ENCODE results near the gene CIAPIN1.
"Not testable (repeated sequence)": the region's sequence is repeated elsewhere in the genome, so short reads cannot be mapped to it uniquely, and the experiment has no call there.

Gene CIAPIN1

DNA sequence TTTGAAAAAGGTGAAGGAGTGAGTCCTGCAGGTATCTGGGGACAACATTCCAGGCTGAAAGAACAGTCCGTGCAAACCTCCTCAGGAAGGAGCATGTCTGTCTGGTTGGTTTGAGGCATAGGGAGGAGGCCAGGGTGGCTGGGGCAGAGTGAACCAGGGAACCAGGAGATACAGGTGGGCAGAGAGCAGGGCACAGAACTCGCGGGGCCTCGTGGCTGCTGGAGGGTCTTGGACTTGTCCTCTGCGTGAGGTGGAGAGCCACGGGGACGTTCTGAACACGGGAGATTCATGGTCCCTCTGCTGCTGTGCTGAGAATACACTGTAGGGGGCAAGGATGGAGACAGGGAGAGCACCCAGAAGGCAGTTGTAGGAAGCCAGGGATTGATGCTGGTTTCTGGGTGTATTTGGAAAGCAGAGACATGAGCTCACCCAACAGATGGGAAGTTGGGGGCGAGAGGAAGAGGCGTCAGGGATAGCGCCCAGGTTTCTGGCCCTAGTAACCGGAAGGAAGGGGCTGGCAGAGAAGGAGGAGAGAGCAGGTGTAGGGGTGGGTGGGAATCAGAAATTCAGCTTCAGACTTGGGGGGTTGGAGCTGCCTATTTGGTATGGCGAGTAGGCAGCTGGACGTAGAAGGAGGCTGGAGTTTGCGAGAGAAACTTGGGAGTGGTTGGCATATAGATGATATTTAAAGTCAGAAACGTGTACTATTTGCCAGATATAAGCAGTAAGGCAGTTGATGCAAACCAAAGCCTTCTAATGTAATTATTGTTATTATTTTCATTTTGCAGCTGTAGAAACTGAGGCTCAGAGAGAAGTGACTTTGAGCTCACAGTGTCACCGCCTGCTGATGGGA is 43.0 kb downstream of the CIAPIN1 start, which contains the start of gene CCL17:
Gene CCL17 (plus strand): TSS at position 803 of the 853 bp plus-strand sequence. CDS start 9,166 bp downstream, outside the sequence.
- DNase-seq = no peak

DNA sequence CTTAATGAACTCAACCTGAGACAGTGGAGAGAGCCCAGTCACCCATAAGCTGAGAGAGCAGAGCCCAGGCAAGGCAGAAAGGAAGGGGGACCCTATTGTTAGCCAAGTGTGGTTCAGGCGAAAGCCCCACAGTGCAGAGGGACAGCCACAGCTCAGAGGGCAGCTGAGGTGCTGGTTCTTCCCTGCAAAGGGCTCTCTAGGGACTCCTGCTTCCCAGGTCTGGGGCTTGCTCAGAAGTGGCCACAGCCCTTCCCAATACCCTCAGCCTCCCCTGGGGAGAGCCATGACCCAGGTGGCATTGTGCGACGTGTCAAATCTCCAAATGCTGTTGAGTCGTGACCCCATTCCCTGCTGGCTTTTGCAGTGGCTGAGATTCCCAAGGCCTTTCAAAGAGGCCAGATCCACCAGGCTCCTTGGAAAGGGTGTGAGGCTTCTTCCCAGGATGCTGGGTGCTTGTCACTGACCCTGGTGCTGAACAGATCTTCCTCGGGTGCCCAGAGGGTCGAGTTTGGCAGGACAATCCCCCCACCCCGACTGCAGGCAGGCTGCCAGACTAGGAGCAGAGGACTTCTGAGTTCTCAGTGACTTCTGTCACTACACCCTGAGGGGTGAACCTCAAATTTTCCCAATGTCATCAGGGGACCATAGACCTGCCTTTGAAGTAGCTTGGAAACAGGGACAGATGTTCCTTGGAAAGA is 45.1 kb downstream of the CIAPIN1 start:
- no peak for DNase-seq

DNA sequence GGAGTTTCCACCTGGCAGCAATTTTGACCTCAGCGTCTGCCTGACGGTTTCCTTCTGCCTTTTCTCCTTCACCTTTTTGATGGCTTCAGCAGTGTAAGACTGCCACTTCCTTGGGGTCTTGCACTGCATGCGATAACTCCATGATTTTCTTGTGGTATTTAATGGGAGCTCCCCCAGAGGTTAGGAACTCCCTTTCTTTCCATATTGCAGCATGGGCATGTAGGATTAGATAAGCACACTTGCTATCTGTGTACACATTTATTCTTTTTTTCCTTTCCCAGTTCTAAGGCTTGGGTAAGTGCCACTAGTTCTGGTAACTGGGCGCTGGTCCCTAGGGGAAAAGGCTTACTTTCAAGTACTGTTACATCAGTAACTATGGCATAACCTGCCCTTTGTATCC is 49.7 kb downstream of the CIAPIN1 start:
- DNase-seq = not testable (repeated sequence)

DNA sequence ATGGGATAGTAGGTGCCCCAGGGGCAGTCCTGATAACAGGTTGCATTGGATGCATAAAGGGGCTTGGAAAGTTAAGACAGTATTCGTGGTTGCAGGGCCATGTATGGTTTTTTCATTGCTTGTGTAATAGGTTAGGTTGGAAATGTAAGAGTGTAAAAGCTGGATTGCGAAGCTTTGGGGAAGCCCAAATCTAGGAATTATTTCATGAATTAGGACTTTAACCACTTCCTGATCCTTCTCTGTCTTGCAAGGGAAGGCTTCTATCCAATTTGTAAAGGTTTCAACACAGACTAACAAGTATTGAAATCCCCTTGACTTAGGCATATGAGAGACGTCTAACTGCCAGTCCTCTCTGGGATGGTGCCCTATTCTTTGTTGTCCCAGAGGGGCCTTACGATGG is 50.4 kb downstream of the CIAPIN1 start:
- no peak for DNase-seq

DNA sequence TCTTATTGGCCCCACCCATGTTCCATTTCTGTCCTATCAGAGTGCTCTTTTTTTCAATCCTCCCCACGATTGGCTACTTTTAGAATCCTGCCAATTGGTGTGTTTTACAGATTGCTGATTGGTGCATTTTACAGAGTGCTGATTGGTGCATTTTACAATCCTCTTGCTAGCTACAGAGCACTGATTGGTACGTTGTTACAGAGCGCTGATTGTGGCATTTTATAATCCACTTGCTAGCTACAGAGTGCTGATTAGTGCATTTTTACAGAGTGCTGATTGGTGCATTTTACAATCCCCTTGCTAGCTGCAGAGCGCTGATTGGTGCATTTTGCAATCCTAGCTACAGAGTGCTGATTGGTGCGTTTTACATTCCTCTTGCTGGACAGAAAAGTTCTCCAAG is 52.2 kb downstream of the CIAPIN1 start:
- DNase-seq = no peak

DNA sequence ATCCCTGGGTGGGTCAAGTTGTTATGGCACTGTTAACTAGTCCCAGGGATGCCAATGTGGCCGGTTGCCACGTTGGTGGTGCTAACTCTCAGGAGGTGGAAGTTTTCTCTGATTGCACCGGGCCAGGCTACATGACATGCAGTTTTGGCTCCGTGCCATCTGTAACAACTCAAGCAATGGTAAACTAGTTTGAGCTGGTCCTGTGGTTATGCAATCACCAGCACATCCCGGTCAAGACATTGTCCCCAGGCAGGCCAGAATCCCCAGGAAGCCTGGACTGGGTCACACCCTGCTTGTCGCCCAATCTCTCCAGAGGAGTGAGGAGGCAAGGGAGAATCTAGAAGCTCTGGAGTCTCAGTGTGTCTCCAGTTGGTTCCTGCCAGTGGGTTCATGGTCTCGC is 52.7 kb downstream of the CIAPIN1 start:
- DNase-seq = no peak

DNA sequence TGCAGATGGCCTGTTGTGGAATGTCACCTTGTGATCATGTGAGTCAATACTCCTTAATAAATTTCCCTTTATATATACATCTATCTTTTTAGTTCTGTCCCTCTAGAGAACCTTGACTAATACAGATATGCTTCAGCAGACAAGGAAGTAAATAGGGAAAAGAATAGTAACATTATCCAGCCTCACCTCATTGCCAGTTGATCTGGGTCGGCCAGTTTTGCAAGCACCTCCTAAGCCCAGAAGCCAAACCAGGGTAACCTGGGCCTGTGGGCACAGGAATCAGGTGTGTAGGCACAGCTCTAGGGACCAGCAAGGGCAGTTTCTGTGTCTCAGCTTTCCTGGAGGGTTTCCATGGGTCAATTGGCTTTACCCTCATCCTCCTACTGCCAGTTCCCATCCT is 54.5 kb downstream of the CIAPIN1 start:
- DNase-seq = no peak

DNA sequence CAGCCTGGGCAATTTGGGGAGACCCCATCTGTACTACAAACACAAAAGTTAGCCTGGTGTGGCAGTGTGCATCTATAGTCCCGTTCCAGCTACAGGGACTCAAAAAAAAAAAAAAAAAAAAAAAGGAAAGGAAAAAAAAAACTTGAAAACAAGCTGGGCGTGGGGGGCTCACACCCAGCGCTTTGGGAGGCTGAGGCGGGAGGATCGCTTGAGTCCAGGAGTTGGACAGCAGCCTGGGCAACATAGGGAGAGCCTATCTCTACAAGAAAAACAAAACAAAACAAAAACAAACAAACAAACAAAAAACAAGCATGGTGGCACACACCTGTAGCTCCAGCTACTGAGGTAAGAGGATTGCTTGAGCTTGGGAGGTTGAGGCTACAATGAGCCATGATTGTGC is 55.5 kb downstream of the CIAPIN1 start:
- no peak for DNase-seq

DNA sequence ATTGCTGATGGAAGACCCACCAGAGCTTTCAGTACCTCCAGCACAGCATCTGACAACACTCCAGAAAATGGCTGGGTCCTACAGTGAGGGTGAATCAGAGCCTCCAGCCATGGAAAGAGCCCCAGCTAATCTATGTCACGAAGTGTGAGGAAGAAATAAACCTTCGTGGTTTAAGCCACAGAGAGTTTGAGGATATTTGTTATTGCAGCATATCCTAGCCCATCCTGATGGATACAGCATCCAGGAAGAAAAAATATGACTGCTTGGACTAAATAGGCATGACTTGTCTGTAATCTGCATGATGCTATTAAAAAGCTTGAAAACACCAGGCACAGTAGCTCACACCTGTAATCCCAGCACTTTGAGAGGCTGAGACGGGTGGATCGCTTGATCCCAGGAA is 55.9 kb downstream of the CIAPIN1 start:
- DNase-seq = no peak

DNA sequence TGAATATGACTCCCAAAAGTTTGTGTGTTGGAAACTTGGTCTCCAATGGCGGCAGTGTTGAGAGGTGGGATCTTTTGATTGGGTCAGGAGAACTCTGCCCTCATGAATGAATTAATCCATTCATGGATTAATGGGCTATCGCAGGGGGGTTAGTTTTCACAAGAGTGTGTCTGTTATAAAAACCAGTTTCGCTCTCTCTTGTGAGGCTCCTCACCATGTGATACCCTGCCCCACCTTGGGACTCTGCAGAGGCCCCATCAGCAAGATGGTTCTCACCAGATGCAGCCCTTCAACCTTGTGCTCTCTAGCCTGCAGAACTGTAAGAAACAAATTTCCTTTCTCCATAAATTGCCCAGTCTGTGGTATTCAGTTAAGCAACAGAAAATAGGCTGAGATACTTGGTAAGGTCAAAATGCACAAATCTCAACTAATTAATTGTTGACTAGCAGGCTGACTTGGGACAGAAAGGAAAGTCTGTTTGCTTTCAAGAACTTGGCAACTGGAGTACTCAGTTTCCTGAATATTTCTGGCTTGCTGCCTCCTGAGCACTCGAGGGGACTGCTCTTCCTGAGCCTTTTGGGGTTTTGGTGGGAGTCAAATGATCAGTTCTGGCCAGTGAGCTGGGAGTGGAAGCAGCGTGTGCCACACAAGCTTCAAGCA is 56.4 kb downstream of the CIAPIN1 start:
- DNase-seq = no peak

DNA sequence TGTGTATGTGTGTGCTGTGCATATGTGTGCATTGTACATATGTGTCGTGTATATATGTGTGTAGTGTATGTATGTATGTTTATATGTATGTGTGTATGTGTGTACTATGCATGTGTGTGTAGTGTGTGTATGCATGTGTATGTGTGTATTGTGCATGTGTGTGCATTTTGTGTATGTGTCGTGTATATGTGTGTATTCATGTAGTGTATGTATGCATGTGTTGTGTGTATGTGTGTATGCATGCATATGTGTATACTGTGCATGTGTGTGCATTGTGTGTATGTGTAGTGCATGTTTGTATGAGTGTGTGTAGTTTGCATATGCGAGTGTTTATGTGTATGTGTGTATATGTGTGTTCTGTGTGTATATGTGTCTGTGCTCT is 58.1 kb downstream of the CIAPIN1 start:
- no peak for DNase-seq

DNA sequence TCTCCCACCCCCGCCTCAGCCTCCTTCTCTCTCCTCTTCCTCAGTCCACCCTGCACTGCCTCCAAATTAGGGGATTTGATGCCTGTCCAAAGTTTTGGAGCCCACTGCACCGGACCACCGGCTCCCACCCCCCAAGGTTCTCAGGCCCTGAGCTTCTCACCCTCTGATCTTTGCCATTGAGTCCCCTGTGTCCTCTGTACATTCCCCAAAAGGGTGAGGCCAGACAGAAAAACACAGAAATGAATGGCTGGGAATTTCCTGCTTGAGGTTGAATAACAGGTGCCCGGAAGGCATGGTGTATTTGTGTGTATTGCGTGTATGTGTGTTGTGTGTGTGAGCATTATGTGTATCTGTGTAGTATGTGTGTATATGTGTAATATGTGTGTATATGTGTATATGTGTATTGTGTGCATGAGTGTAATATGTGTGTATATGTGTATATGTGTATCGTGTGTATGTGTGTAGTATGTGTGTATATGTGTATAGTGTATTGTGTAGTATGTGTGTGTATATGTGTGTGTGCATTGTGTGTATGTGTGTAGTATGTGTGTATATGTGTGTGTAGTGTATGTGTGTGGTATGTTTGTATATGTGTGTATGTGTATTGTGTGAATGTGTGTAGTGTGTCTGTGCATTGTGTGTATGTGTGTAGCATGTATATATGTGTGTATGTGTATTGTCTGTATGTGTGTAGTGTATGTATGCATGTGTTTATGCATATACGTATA is 58.7 kb downstream of the CIAPIN1 start:
- no peak for DNase-seq

DNA sequence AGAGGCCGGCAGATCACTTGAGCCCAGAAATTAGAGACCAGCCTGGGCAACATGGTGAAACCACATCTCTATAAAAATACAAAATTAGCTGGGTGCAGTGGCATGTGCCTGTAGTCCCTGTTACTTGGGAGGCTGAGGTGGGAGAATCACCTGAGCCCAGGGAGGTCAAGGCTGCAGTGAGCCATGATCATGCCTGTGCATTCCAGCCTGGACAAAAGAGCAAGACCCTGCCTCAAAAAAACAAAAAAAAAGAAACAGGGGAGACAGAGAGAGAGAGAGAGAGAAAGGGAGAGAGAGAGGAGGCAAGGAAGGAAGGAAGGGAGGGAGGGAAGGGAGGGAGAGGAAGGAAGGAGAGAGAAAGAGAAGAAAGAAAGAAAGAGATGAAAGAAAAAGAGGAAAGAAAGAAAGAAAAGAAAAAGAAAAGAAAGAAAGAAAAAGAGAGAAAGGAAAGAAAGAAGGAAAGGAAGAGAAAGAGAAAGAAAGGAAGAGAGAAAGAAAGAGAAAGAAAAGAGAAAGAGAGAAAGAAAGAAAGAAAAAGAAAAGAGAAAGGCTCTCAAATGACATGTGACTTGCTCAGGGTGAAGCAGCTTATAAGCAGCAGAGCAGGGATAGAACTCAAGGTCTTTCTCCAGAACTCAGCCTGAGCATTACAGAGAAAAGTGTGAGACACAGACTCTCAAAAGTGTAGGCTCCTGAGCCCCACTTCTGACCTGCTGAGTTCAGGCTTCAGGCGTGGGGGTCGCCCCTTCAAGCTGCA is 59.4 kb downstream of the CIAPIN1 start:
- no peak for DNase-seq

DNA sequence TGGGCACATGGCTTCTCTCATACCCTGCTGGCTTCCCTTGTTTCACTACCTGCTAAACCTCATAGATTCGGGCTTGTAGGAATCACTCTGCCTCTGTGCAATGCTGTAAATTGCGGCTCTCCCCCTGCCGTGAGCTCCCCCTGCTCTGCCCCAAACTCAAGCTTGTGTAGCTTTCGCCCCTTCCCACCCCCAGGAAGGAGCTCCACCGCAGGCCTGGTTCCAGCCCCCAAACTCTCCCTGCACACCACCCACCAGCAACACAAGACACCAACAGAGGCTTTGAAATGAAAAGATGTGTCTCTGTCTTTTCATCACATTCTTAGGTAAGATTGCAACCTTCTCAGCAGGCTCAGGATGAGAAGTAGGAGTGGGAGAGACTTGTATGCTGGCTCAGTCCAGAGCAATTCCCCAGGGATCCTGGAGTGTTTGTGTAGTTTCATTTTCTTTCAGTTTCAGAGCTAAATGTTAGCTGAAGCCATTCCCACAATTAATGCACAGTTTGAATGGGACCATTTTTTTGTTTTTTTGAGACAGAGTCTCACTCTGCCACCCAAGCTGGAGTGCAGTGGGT is 60.7 kb downstream of the CIAPIN1 start:
- no peak for DNase-seq

DNA sequence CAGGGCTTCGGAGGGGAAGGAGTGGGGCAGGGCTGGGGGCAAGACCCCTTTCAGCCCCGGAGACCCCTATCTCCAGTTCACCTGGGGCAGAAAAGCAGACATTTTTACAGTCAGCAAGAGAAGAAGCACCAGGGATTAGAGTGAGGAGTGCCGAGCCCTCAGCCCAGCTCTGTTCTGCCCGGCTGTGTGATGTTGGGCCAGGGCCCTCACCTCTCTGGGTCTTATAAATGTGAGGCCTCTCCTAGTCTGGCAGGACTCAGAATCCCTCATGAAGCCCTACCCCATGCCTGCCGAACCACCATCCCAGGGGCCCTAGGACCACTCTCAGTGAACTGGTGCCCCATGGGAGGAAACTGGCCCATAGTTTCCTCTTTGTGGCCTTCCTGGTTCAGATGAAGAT is 62.1 kb downstream of the CIAPIN1 start:
- DNase-seq = no peak

DNA sequence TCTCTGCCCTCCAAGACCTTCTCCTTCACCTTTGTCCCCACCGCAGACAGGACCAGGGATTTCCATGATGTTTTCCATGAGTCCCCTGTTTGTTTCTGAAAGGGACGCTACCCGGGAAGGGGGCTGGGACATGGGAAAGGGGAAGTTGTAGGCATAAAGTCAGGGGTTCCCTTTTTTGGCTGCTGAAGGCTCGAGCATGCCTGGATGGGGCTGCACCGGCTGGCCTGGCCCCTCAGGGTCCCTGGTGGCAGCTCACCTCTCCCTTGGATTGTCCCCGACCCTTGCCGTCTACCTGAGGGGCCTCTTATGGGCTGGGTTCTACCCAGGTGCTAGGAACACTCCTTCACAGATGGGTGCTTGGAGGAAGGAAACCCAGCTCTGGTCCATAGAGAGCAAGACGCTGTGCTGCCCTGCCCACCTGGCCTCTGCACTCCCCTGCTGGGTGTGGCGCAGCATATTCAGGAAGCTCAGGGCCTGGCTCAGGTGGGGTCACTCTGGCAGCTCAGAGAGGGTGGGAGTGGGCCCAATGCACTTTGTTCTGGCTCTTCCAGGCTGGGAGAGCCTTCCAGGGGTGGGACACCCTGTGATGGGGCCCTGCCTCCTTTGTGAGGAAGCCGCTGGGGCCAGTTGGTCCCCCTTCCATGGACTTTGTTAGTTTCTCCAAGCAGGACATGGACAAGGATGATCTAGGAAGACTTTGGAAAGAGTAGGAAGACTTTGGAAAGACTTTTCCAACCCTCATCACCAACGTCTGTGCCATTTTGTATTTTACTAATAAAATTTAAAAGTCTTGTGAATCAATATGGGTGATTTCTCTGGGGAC is 62.7 kb downstream of the CIAPIN1 start:
- no peak for DNase-seq

DNA sequence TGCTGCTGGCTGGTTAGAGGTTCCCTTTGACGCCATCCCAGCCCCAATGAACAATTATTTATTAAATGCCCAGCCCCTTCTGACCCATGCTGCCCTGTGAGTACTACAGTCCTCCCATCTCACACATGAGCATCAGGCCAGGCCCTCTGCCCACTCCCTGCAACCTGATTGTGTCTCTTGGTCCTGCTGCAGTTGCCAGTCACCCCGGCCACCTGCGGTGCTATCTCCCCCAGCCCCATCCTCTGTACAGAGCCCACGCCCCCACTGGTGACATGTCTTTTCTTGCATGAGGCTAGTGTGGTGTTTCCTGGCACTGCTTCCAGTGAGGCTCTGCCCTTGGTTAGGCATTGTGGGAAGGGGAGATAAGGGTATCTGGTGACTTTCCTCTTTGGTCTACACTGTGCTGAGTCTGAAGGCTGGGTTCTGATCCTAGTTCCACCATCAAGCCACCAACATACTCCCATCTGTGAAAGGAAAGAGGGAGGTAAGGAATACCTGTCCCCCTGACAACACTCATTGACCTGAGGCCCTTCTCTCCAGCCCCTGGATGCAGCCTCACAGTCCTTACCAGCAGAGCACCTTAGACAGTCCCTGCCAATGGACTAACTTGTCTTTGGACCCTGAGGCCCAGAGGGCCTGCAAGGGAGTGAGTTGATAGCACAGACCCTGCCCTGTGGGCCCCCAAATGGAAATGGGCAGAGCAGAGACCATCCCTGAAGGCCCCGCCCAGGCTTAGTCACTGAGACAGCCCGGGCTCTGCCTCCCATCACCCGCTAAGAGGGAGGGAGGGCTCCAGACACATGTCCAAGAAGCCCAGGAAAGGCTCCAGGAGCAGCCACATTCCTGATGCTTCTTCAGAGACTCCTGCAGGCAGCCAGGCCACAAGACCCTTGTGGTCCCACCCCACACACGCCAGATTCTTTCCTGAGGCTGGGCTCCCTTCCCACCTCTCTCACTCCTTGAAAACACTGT is 63.6 kb downstream of the CIAPIN1 start:
- DNase-seq = no peak

DNA sequence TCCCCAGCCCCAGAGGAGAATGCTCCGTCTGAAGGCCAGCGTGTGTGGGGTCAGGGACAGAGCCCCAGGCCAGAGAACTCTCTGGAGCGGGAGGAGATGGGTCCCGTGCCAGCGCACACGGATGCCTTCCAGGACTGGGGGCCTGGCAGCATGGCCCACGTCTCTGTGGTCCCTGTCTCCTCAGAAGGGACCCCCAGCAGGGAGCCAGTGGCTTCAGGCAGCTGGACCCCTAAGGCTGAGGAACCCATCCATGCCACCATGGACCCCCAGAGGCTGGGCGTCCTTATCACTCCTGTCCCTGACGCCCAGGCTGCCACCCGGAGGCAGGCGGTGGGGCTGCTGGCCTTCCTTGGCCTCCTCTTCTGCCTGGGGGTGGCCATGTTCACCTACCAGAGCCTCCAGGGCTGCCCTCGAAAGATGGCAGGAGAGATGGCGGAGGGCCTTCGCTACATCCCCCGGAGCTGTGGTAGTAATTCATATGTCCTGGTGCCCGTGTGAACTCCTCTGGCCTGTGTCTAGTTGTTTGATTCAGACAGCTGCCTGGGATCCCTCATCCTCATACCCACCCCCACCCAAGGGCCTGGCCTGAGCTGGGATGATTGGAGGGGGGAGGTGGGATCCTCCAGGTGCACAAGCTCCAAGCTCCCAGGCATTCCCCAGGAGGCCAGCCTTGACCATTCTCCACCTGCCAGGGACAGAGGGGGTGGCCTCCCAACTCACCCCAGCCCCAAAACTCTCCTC is 64.5 kb downstream of the CIAPIN1 start:
- DNase-seq = no peak

All from DMS 273 treated with DMSO at 0.1 percent for 48 hours (cell line).